ENCODE data around the gene MAP3K2. TPM values are rescaled to one million over a fixed set of nuclear protein-coding genes. Genes with fewer than 3 reads are reported as not detected.

MAP3K2 gene
- total and polyA plus RNA-seq, 2 donors (not counting 3 experiments of a cell fraction or from before 2014, with no cell fraction given), result 3.4 to 25.7 TPM

- no peak overlapping the region for H2AFZ ChIP-seq (ENCODE audit: low read depth, low read length)
- intact Hi-C loops (cut with micrococcal nuclease), result no loop called here
- FAIRE-seq, result no peak
- H3K79me2 ChIP-seq (ENCODE audit: control insufficient read depth, insufficient read depth, low read length), result no peaks in the 10 kb centered on the region
- no peaks in the 10 kb centered on the region for H3K9me3 ChIP-seq (replicated peaks; ENCODE audit: control insufficient read depth, insufficient read depth, low read length)
- TF ChIP-seq CTCF (IDR thresholded peaks at IDR 0.05; ENCODE audit: extremely low read depth in 1 of 2, insufficient read depth in 1 of 2, low read depth in 1 of 2, low read length in 2 of 2), result no peak
- TF ChIP-seq GATA2 (IDR thresholded peaks at IDR 0.05; ENCODE audit: insufficient read depth, insufficient read length, low read depth, low read length), result no peak
- TF ChIP-seq POLR2A (IDR thresholded peaks at IDR 0.05; ENCODE audit: low read depth, low read length), result no peak
- no peak for TF ChIP-seq MAX (IDR thresholded peaks at IDR 0.05; ENCODE audit: insufficient read depth, insufficient read length)
- TF ChIP-seq FOS (IDR thresholded peaks at IDR 0.05; ENCODE audit: borderline replicate concordance, insufficient read depth, low read length), result no peak
- TF ChIP-seq POLR2AphosphoS5 (IDR thresholded peaks at IDR 0.05; ENCODE audit: insufficient read depth, low read depth, low read length), result no peak
- no peak for TF ChIP-seq MYC (IDR thresholded peaks at IDR 0.05; ENCODE audit: low read depth, low read length)
- no peak for TF ChIP-seq JUN (IDR thresholded peaks at IDR 0.05; ENCODE audit: borderline replicate concordance, insufficient read depth, insufficient read length, low read depth)
- no peak for TF ChIP-seq EZH2 (IDR thresholded peaks at IDR 0.05; ENCODE audit: borderline replicate concordance, low read depth, low read length, severe bottlenecking)
- no peak overlapping the region for H3K27ac ChIP-seq (ENCODE audit: insufficient read depth, low read depth, low read length)
- no peaks in the 10 kb centered on the region for H3K27me3 ChIP-seq (ENCODE audit: control insufficient read depth in 2 of 2, insufficient read depth in 2 of 2, low read length in 2 of 2)
- H3K4me3 ChIP-seq (replicated peaks in 1 of 3; ENCODE audit: insufficient read depth in 1 of 3, low read depth in 1 of 3, low read length in 3 of 3), result no peak overlapping the region
- H3K9ac ChIP-seq (replicated peaks; ENCODE audit: extremely low read depth, insufficient read depth, low read length), result no peak overlapping the region
- H3K4me2 ChIP-seq (ENCODE audit: insufficient read depth, low read length), result no peak overlapping the region
- H3K4me1 ChIP-seq (ENCODE audit: control insufficient read depth, extremely low read depth, insufficient read depth, low read length), result no peaks in the 10 kb centered on the region
- DNase-seq (ENCODE audit: low read depth, low spot score), result no peak
- dilution Hi-C loops (cut with MboI; ENCODE audit: extremely low pct_ligation_motif_present, low sequenced_read_pairs), result no loop called here
- ChIA-PET CTCF (no interaction called here), POLR2A (no interaction called here)
- H4K20me1 ChIP-seq (replicated peaks; ENCODE audit: control insufficient read depth, extremely low read depth, insufficient read depth, low read length), result no peaks in the 10 kb centered on the region
- BruUV-seq (replicated peaks), result no TSS peak
- H3K9me1 ChIP-seq (replicated peaks; ENCODE audit: control insufficient read depth, extremely low read depth, insufficient read depth, low read length), result no peaks in the 10 kb centered on the region
- H3K36me3 ChIP-seq (ENCODE audit: control insufficient read depth in 2 of 2, extremely low read depth in 1 of 2, insufficient read depth in 2 of 2, low read length in 2 of 2), result peaks cover 8 to 24% of the 10 kb centered on the region in 2 experiments
Observed at GRCh38 chr2:127255721-127256120, 132.1 kb downstream of the MAP3K2 start.
